ENCODE data around the gene VIPR2. TPM values are rescaled to one million over a fixed set of nuclear protein-coding genes. Genes with fewer than 3 reads are reported as not detected.
A peak's percentile ranks its signal among the peaks of the same experiment; 100 is the strongest.

VIPR2 gene
- total RNA-seq, 1 donor from 2014 or later: 17.0 TPM

GRCh38 chr7:159066816-159067575 is 77.7 kb downstream of the VIPR2 start:
- ATAC-seq: no peak
- DNase-seq (ENCODE audit: missing footprints): no peak
- intact Hi-C loops (cut with DNase I): no loop called here

GRCh38 chr7:159065852-159066480 is 78.7 kb downstream of the VIPR2 start:
- ATAC-seq (no peak), DNase-seq (ENCODE audit: missing footprints) (no peak)
- intact Hi-C loops (cut with DNase I): no loop called here

- ATAC-seq: peak; percentile 74
- intact Hi-C loops (cut with DNase I): no loop called here
- peak; percentile 85 for DNase-seq (ENCODE audit: missing footprints)
Measured at GRCh38 chr7:159064816-159065510, 79.7 kb downstream of the VIPR2 start.

- ATAC-seq (no peak), DNase-seq (ENCODE audit: missing footprints) (no peak)
- intact Hi-C loops (cut with DNase I): no loop called here
Measured at GRCh38 chr7:159064121-159064815, 80.4 kb downstream of the VIPR2 start.

GRCh38 chr7:159063046-159063840 is 81.4 kb downstream of the VIPR2 start:
- ATAC-seq (no peak), DNase-seq (ENCODE audit: missing footprints) (no peak)
- intact Hi-C loops (cut with DNase I): no loop called here

GRCh38 chr7:159062569-159062968 is 82.1 kb downstream of the VIPR2 start:
- ATAC-seq (no peak), DNase-seq (ENCODE audit: missing footprints) (no peak)
- intact Hi-C loops (cut with DNase I): no loop called here

GRCh38 chr7:159061674-159062212 is 82.9 kb downstream of the VIPR2 start:
- ATAC-seq (no peak), DNase-seq (ENCODE audit: missing footprints) (no peak)
- intact Hi-C loops (cut with DNase I): no loop called here

GRCh38 chr7:159061209-159061608 is 83.5 kb downstream of the VIPR2 start:
- DNase-seq (ENCODE audit: missing footprints) (no peak), ATAC-seq (no peak)
- intact Hi-C loops (cut with DNase I): no loop called here

- ATAC-seq (no peak), DNase-seq (ENCODE audit: missing footprints) (no peak)
- intact Hi-C loops (cut with DNase I): no loop called here
Measured at GRCh38 chr7:159060440-159060839, 84.2 kb downstream of the VIPR2 start.

GRCh38 chr7:159059629-159060028 is 85.0 kb downstream of the VIPR2 start:
- no peak for ATAC-seq
- no peak for DNase-seq (ENCODE audit: missing footprints)
- intact Hi-C loops (cut with DNase I): no loop called here

GRCh38 chr7:159057647-159058046 is 87.0 kb downstream of the VIPR2 start:
- ATAC-seq: no peak
- intact Hi-C loops (cut with DNase I): no loop called here
- no peak for DNase-seq (ENCODE audit: missing footprints)

- DNase-seq (ENCODE audit: missing footprints): no peak
- intact Hi-C loops (cut with DNase I): no loop called here
- no peak for ATAC-seq
Measured at GRCh38 chr7:159056737-159057136, 87.9 kb downstream of the VIPR2 start.

GRCh38 chr7:159051916-159052315 is 92.8 kb downstream of the VIPR2 start:
- DNase-seq (ENCODE audit: missing footprints) (no peak), ATAC-seq (no peak)
- intact Hi-C loops (cut with DNase I): no loop called here

GRCh38 chr7:159050704-159051103 is 94.0 kb downstream of the VIPR2 start:
- intact Hi-C loops (cut with DNase I): no loop called here

GRCh38 chr7:159049266-159050025 is 95.2 kb downstream of the VIPR2 start:
- DNase-seq (ENCODE audit: missing footprints): no peak
- intact Hi-C loops (cut with DNase I): no loop called here
- no peak for ATAC-seq

More at GRCh38 chr7:159050704-159051103, 94.0 kb downstream of the VIPR2 start:
- DNase-seq (ENCODE audit: missing footprints) (no peak), ATAC-seq (no peak)

GRCh38 chr7:159048656-159049055 is 96.0 kb downstream of the VIPR2 start:
- no peak for ATAC-seq
- intact Hi-C loops (cut with DNase I): no loop called here
- no peak for DNase-seq (ENCODE audit: missing footprints)

- DNase-seq (ENCODE audit: missing footprints) (no peak), ATAC-seq (no peak)
- intact Hi-C loops (cut with DNase I): no loop called here
Measured at GRCh38 chr7:159047536-159047935, 97.1 kb downstream of the VIPR2 start.

- DNase-seq (ENCODE audit: missing footprints) (no peak), ATAC-seq (no peak)
- intact Hi-C loops (cut with DNase I): no loop called here
Measured at GRCh38 chr7:159046300-159046699, 98.4 kb downstream of the VIPR2 start.
